Neutrophil (primary cell): Measurements from ENCODE around the gene XAF1.

Source experiments
- H3K27ac ChIP-seq: fragments of 200-600 bp; sonication (generic); 2 replicates; pipeline ENCODE4 v1.5.1; 2016; ENCODE audit warnings: mild to moderate bottlenecking, moderate library complexity
- H3K27me3 ChIP-seq: fragments of 200-600 bp; sonication (generic); 2 replicates; pipeline ENCODE4 v1.6.0; 2016; ENCODE audit warnings: mild to moderate bottlenecking
- H3K36me3 ChIP-seq: fragments of 200-600 bp; sonication (generic); 2 replicates; pipeline ENCODE4 v1.5.1; 2017
- H3K4me1 ChIP-seq, 2 experiments: fragments of 200-600 bp in 1 of 2; sonication (generic) in 1 of 2; 1 replicate in 1 of 2; 2 replicates in 1 of 2; pipeline versions ENCODE4 v1.5.1 to v1.6.1; 2013 to 2016; ENCODE audit warnings: low read depth in 1 of 2, low read length in 1 of 2, mild to moderate bottlenecking in 1 of 2, moderate library complexity in 1 of 2; ENCODE audit not compliant: control insufficient read depth in 1 of 2, insufficient read depth in 1 of 2
- H3K4me3 ChIP-seq, 2 experiments: fragments of 200-600 bp in 1 of 2; sonication (generic) in 1 of 2; 1 replicate in 1 of 2; 2 replicates in 1 of 2; pipeline ENCODE4 v1.5.1; 2013 to 2016; ENCODE audit warnings: low read depth in 1 of 2, low read length in 1 of 2, mild to moderate bottlenecking in 1 of 2, moderate library complexity in 1 of 2
- H3K9me3 ChIP-seq: fragments of 200-600 bp; sonication (generic); 2 replicates; pipeline ENCODE4 v1.5.1; 2016
- TF ChIP-seq, protein P1 (sequence below): fragments of 200-600 bp; sonication (generic); IDR thresholded peaks from 2 replicates; pipeline ENCODE4 v1.5.1; 2016; ENCODE audit warnings: antibody characterized with exemption

The XAF1 gene, protein sequence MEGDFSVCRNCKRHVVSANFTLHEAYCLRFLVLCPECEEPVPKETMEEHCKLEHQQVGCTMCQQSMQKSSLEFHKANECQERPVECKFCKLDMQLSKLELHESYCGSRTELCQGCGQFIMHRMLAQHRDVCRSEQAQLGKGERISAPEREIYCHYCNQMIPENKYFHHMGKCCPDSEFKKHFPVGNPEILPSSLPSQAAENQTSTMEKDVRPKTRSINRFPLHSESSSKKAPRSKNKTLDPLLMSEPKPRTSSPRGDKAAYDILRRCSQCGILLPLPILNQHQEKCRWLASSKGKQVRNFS

DNA sequence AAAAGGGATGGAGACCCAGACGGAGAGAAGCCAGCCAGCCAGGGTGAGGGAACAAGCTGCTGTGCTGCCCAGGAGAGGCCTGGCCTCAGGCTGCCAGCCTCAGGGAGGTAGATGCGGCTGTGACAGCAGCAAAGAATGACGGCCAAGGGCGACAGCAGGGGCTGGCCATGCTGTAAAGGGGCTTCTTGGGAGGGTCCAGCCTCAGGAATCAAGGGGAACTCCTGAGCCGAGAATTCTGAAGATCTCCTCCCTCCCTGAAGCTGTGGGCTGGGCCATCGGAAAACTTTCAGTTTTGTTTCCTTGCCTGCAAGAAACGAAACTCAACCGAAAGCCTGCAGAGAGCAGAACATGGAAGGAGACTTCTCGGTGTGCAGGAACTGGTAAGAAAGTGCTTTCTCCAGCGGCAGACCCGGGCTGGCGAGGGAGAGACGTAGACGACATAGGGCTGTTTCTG is at the start of gene XAF1:
TSS of gene XAF1 (plus strand) at position 316 of the 454 bp plus-strand sequence. CDS start at position 349, 33 bp downstream.
- peaks cover 33 to 40% of the 10 kb centered on the region in 2 experiments for H3K4me1 ChIP-seq
- H3K36me3 ChIP-seq, result peaks cover 25% of the 10 kb centered on the region
- peak within 1 kb of the TSS; percentile 61 to 67 for H3K4me3 ChIP-seq
- H3K27me3 ChIP-seq, result no peaks in the 10 kb centered on the region
- no peaks in the 10 kb centered on the region for H3K9me3 ChIP-seq
- TF ChIP-seq, protein P1, sequence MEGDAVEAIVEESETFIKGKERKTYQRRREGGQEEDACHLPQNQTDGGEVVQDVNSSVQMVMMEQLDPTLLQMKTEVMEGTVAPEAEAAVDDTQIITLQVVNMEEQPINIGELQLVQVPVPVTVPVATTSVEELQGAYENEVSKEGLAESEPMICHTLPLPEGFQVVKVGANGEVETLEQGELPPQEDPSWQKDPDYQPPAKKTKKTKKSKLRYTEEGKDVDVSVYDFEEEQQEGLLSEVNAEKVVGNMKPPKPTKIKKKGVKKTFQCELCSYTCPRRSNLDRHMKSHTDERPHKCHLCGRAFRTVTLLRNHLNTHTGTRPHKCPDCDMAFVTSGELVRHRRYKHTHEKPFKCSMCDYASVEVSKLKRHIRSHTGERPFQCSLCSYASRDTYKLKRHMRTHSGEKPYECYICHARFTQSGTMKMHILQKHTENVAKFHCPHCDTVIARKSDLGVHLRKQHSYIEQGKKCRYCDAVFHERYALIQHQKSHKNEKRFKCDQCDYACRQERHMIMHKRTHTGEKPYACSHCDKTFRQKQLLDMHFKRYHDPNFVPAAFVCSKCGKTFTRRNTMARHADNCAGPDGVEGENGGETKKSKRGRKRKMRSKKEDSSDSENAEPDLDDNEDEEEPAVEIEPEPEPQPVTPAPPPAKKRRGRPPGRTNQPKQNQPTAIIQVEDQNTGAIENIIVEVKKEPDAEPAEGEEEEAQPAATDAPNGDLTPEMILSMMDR, result no peak
- H3K27ac ChIP-seq, result peak within 1 kb of the TSS; percentile 79

DNA sequence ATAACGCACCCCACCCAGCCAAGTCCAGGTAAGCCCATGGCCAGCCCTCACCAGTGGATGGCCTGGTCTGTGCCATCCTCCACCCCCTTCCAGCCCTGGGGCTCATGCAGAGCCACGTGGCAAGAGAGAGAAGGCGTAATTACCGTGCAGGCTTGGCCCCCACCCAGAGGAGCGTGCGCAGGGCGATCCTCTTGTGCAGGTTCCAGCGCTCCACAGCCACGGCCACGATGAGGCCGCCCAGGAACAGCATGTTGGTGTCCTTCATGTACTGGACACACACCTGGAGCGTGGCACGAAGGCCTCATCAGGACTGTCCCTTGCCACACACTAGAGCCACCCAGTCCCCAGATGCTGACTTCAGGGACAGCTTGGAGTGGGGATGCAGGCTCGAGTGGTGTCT is 49.3 kb upstream of the XAF1 start:
- no peak overlapping the region for H3K4me3 ChIP-seq
- H3K4me1 ChIP-seq, result peaks cover 6 to 7% of the 10 kb centered on the region in 2 experiments
- no peaks in the 10 kb centered on the region for H3K9me3 ChIP-seq
- H3K27ac ChIP-seq, result no peak overlapping the region
- H3K36me3 ChIP-seq, result no peaks in the 10 kb centered on the region
- TF ChIP-seq, protein P1, result no peak
- peaks cover 90% of the 10 kb centered on the region for H3K27me3 ChIP-seq

DNA sequence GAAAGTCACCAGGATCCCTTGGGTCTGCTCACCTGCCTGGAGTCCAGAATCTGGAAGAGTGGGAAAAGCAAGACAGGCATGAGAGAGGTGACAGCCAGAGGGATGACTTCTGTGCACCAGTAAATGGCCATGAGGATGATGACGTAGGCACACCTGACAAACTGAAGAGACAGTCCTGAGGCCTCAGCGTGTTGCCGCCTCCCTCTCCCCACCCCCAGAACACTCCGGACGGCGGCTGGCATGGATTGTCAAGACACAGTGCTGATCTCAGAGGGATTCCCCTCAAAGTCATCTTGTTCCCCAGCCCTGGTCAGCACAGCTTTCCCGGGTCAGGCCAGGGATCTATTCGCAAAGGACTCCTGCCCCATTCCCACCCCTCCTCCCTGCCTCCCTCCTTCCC is 48.9 kb upstream of the XAF1 start:
- Histone ChIP-seq H3K4me1 (peaks cover 11 to 12% of the 10 kb centered on the region in 2 experiments), H3K4me3 (no peak overlapping the region), H3K27me3 (peaks cover 90% of the 10 kb centered on the region), H3K36me3 (no peaks in the 10 kb centered on the region), H3K9me3 (no peaks in the 10 kb centered on the region), H3K27ac (no peak overlapping the region)
- TF ChIP-seq, protein P1, result no peak

DNA sequence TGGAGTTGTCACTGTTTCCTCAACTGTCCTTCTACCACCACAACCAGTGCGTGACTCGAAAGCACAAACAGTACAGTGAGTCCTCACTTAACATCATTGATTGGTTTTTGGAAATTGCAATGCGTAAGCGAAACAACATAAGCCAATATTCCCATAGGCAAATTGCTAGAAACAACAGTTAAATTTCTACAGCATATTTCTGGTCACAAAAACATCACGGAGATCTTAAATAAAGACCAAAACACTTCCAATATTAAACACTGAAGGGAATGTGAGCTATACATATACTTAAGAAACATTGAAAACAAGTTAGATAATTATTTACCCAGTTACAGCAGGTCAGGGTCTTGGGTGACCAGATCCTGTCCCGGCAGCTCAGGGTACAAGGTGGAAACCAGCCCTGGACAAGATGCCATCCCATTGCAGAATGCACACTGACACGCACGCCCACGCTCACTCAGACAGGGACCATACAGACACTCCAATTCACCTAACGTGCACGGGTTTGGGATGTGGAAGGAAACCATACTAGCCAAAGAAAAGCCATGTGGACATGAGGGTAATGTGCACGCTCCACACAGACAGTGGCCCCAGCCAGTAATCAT is 47.4 kb upstream of the XAF1 start:
- H3K4me1 ChIP-seq, result peaks cover 19 to 26% of the 10 kb centered on the region in 2 experiments
- H3K9me3 ChIP-seq, result no peaks in the 10 kb centered on the region
- no peak overlapping the region for H3K27ac ChIP-seq
- no peaks in the 10 kb centered on the region for H3K36me3 ChIP-seq
- no peak overlapping the region for H3K4me3 ChIP-seq
- TF ChIP-seq, protein P1, result no peak
- H3K27me3 ChIP-seq, result peaks cover 91% of the 10 kb centered on the region

DNA sequence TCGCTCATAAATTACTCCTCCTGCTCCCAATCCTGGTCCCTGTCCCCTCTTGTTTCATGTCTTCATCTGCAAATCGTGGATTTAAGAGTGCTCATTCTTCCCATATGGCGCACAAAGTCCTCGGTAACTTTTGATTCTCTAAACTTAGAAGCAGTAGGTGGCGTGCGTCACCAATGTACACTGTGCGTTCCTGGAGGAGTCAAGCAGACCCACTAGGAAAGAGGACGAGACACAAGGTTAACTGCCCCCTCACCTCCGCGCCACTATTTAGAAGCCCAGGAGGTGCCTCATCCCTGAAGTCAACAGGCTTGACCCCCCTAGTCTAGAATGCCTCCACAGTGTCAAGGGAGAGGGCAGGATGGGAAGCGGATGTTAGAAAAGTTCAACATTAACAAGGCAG is 45.5 kb upstream of the XAF1 start:
- TF ChIP-seq, protein P1, result no peak
- peaks cover 92% of the 10 kb centered on the region for H3K27me3 ChIP-seq
- H3K36me3 ChIP-seq, result no peaks in the 10 kb centered on the region
- H3K4me1 ChIP-seq, result peaks cover 19 to 26% of the 10 kb centered on the region in 2 experiments
- H3K27ac ChIP-seq, result no peak overlapping the region
- no peaks in the 10 kb centered on the region for H3K9me3 ChIP-seq
- no peak overlapping the region for H3K4me3 ChIP-seq
